Measurements from ENCODE around the gene ATG12.

GRCh38 chr5:115857626-115858349 is 16.4 kb upstream of the ATG12 start:
- TF ChIP-seq, protein P1, sequence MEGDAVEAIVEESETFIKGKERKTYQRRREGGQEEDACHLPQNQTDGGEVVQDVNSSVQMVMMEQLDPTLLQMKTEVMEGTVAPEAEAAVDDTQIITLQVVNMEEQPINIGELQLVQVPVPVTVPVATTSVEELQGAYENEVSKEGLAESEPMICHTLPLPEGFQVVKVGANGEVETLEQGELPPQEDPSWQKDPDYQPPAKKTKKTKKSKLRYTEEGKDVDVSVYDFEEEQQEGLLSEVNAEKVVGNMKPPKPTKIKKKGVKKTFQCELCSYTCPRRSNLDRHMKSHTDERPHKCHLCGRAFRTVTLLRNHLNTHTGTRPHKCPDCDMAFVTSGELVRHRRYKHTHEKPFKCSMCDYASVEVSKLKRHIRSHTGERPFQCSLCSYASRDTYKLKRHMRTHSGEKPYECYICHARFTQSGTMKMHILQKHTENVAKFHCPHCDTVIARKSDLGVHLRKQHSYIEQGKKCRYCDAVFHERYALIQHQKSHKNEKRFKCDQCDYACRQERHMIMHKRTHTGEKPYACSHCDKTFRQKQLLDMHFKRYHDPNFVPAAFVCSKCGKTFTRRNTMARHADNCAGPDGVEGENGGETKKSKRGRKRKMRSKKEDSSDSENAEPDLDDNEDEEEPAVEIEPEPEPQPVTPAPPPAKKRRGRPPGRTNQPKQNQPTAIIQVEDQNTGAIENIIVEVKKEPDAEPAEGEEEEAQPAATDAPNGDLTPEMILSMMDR (IDR thresholded peaks at IDR 0.05): no peak
- TF ChIP-seq TCF7L2 (IDR thresholded peaks at IDR 0.05; ENCODE audit: low read depth, low read length) (0 out of 2 replicates have a peak, but pooled peaks have one; percentile 17), SIN3A (IDR thresholded peaks at IDR 0.05; ENCODE audit: borderline replicate concordance, insufficient read depth, low read depth, low read length) (no peak)

All from Panc1 (cell line).